ENCODE results near the gene GPR87. TPM values are rescaled to one million over a fixed set of nuclear protein-coding genes. Genes with fewer than 3 reads are reported as not detected.

Gene GPR87
- total RNA-seq (1 to 10 TPM in 1 of 2 experiments, under 1 TPM in 1; 0.61 to 1.2 TPM), polyA plus RNA-seq (not detected)

GRCh38 chr3:151316267-151316991 lies at the start of gene GPR87:
Gene GPR87, minus strand, starts transcription at chr3:151316820. Its CDS starts 16,720 bp downstream, at chr3:151300100.
- H3K36me3 Mint-ChIP-seq = no peaks in the 10 kb centered on the region
- no peaks in the 10 kb centered on the region for H3K9me3 Mint-ChIP-seq
- ChIA-PET CTCF (no interaction called here), POLR2A (no interaction called here)
- peaks cover 0 to 5% (median 0%) of the 10 kb centered on the region in 3 donors for H3K4me1 Mint-ChIP-seq
- peaks cover 3 to 10% of the 10 kb centered on the region in 2 donors for H3K27me3 Mint-ChIP-seq
- no peak within 1 kb of the TSS for H3K27ac Mint-ChIP-seq
- H3K4me3 Mint-ChIP-seq = no peak within 1 kb of the TSS
- Histone ChIP-seq H3K36me3 (ENCODE audit: insufficient read depth, low read length) (no peaks in the 10 kb centered on the region), H3K27me3 (ENCODE audit: insufficient read depth, low read length, poor library complexity, severe bottlenecking) (no peaks in the 10 kb centered on the region), H3K27ac (ENCODE audit: low read depth, low read length) (no peak within 1 kb of the TSS), H3K9me3 (ENCODE audit: low read length) (no peaks in the 10 kb centered on the region), H3K4me3 (ENCODE audit: low read length) (no peak within 1 kb of the TSS), H3K4me1 (ENCODE audit: insufficient read depth, low read length) (no peaks in the 10 kb centered on the region)
- DNase-seq = no peak

GRCh38 chr3:151362751-151363174 lies 46.1 kb upstream of the GPR87 start:
- Histone ChIP-seq H3K36me3 (ENCODE audit: insufficient read depth, low read length) (no peaks in the 10 kb centered on the region), H3K9me3 (ENCODE audit: low read length) (no peaks in the 10 kb centered on the region), H3K4me1 (ENCODE audit: insufficient read depth, low read length) (no peaks in the 10 kb centered on the region), H3K27ac (ENCODE audit: low read depth, low read length) (no peak overlapping the region), H3K4me3 (ENCODE audit: low read length) (no peak overlapping the region), H3K27me3 (ENCODE audit: insufficient read depth, low read length, poor library complexity, severe bottlenecking) (no peaks in the 10 kb centered on the region)
- DNase-seq = no peak
- H3K9me3 Mint-ChIP-seq = no peaks in the 10 kb centered on the region
- no peaks in the 10 kb centered on the region for H3K4me1 Mint-ChIP-seq
- peaks cover 0 to 8% of the 10 kb centered on the region in 2 donors for H3K27me3 Mint-ChIP-seq
- H3K27ac Mint-ChIP-seq = no peak overlapping the region
- no peak overlapping the region for H3K4me3 Mint-ChIP-seq
- ChIA-PET CTCF (no interaction called here), POLR2A (no interaction called here)
- H3K36me3 Mint-ChIP-seq = no peaks in the 10 kb centered on the region

- Mint-ChIP-seq H3K4me1 (no peaks in the 10 kb centered on the region), H3K27me3 (peaks cover 0 to 10% of the 10 kb centered on the region in 2 donors), H3K9me3 (no peaks in the 10 kb centered on the region), H3K4me3 (no peak overlapping the region), H3K36me3 (no peaks in the 10 kb centered on the region), H3K27ac (no peak overlapping the region)
- DNase-seq = no peak
- ChIA-PET CTCF (no interaction called here), POLR2A (no interaction called here)
- Histone ChIP-seq H3K4me3 (ENCODE audit: low read length) (no peak overlapping the region), H3K4me1 (ENCODE audit: insufficient read depth, low read length) (no peaks in the 10 kb centered on the region), H3K9me3 (ENCODE audit: low read length) (no peaks in the 10 kb centered on the region), H3K27me3 (ENCODE audit: insufficient read depth, low read length, poor library complexity, severe bottlenecking) (no peaks in the 10 kb centered on the region), H3K27ac (ENCODE audit: low read depth, low read length) (no peak overlapping the region), H3K36me3 (ENCODE audit: insufficient read depth, low read length) (no peaks in the 10 kb centered on the region)
These were observed 40.8 kb upstream of the GPR87 start for GRCh38 chr3:151357463-151357850.

GRCh38 chr3:151356794-151357462 lies 40.3 kb upstream of the GPR87 start:
- H3K4me1 ChIP-seq (ENCODE audit: insufficient read depth, low read length) = no peaks in the 10 kb centered on the region
- H3K36me3 ChIP-seq (ENCODE audit: insufficient read depth, low read length) = no peaks in the 10 kb centered on the region
- CTCF ChIA-PET = no interaction called here
- Mint-ChIP-seq H3K4me1 (no peaks in the 10 kb centered on the region), H3K36me3 (no peaks in the 10 kb centered on the region), H3K9me3 (no peaks in the 10 kb centered on the region), H3K27ac (peak overlapping the region in 1 of 8 donors; percentile 14), H3K27me3 (peaks cover 0 to 16% of the 10 kb centered on the region in 2 donors), H3K4me3 (no peak overlapping the region)
- no peaks in the 10 kb centered on the region for H3K27me3 ChIP-seq (ENCODE audit: insufficient read depth, low read length, poor library complexity, severe bottlenecking)
- no peaks in the 10 kb centered on the region for H3K9me3 ChIP-seq (ENCODE audit: low read length)
- H3K27ac ChIP-seq (ENCODE audit: low read depth, low read length) = no peak overlapping the region
- no peak for DNase-seq
- POLR2A ChIA-PET = no interaction called here
- H3K4me3 ChIP-seq (ENCODE audit: low read length) = no peak overlapping the region

- Histone ChIP-seq H3K27me3 (ENCODE audit: insufficient read depth, low read length, poor library complexity, severe bottlenecking) (no peaks in the 10 kb centered on the region), H3K27ac (ENCODE audit: low read depth, low read length) (no peak overlapping the region), H3K36me3 (ENCODE audit: insufficient read depth, low read length) (no peaks in the 10 kb centered on the region), H3K4me1 (ENCODE audit: insufficient read depth, low read length) (no peaks in the 10 kb centered on the region), H3K4me3 (ENCODE audit: low read length) (no peak overlapping the region), H3K9me3 (ENCODE audit: low read length) (no peaks in the 10 kb centered on the region)
- POLR2A ChIA-PET = no interaction called here
- Mint-ChIP-seq H3K4me3 (no peak overlapping the region), H3K4me1 (peaks cover 0 to 3% (median under 1%) of the 10 kb centered on the region in 3 donors), H3K27ac (no peak overlapping the region), H3K9me3 (no peaks in the 10 kb centered on the region), H3K36me3 (no peaks in the 10 kb centered on the region), H3K27me3 (peaks cover 6 to 59% of the 10 kb centered on the region in 2 donors)
- CTCF ChIA-PET = no interaction called here
- DNase-seq = no peak
These were observed 35.0 kb upstream of the GPR87 start for GRCh38 chr3:151351648-151352047.

- Mint-ChIP-seq H3K9me3 (no peaks in the 10 kb centered on the region), H3K4me3 (no peak overlapping the region), H3K4me1 (peaks cover 4 to 7% (median 5%) of the 10 kb centered on the region in 3 donors), H3K36me3 (no peaks in the 10 kb centered on the region), H3K27me3 (peaks cover 9 to 63% of the 10 kb centered on the region in 2 donors), H3K27ac (no peak overlapping the region)
- Histone ChIP-seq H3K27ac (ENCODE audit: low read depth, low read length) (no peak overlapping the region), H3K27me3 (ENCODE audit: insufficient read depth, low read length, poor library complexity, severe bottlenecking) (no peaks in the 10 kb centered on the region), H3K4me3 (ENCODE audit: low read length) (no peak overlapping the region), H3K9me3 (ENCODE audit: low read length) (no peaks in the 10 kb centered on the region), H3K4me1 (ENCODE audit: insufficient read depth, low read length) (no peaks in the 10 kb centered on the region), H3K36me3 (ENCODE audit: insufficient read depth, low read length) (no peaks in the 10 kb centered on the region)
- ChIA-PET CTCF (no interaction called here), POLR2A (no interaction called here)
- no peak for DNase-seq
These were observed 34.6 kb upstream of the GPR87 start for GRCh38 chr3:151351219-151351618.

- Histone ChIP-seq H3K4me1 (ENCODE audit: insufficient read depth, low read length) (no peaks in the 10 kb centered on the region), H3K36me3 (ENCODE audit: insufficient read depth, low read length) (no peaks in the 10 kb centered on the region), H3K27me3 (ENCODE audit: insufficient read depth, low read length, poor library complexity, severe bottlenecking) (no peaks in the 10 kb centered on the region), H3K4me3 (ENCODE audit: low read length) (no peak overlapping the region), H3K27ac (ENCODE audit: low read depth, low read length) (no peak overlapping the region), H3K9me3 (ENCODE audit: low read length) (no peaks in the 10 kb centered on the region)
- Mint-ChIP-seq H3K4me1 (peaks cover 10 to 12% (median 10%) of the 10 kb centered on the region in 3 donors), H3K4me3 (no peak overlapping the region), H3K27ac (no peak overlapping the region), H3K36me3 (no peaks in the 10 kb centered on the region), H3K27me3 (peaks cover 9 to 69% of the 10 kb centered on the region in 2 donors), H3K9me3 (no peaks in the 10 kb centered on the region)
- POLR2A ChIA-PET = no interaction called here
- CTCF ChIA-PET = no interaction called here
- no peak for DNase-seq
These were observed 34.0 kb upstream of the GPR87 start for GRCh38 chr3:151350656-151351055.

- Mint-ChIP-seq H3K27me3 (peaks cover 14 to 79% of the 10 kb centered on the region in 2 donors), H3K27ac (no peak overlapping the region), H3K36me3 (no peaks in the 10 kb centered on the region), H3K4me3 (peak overlapping the region in 1 of 7 donors; percentile 15), H3K9me3 (no peaks in the 10 kb centered on the region), H3K4me1 (peaks cover 10 to 12% (median 10%) of the 10 kb centered on the region in 3 donors)
- Histone ChIP-seq H3K36me3 (ENCODE audit: insufficient read depth, low read length) (no peaks in the 10 kb centered on the region), H3K4me1 (ENCODE audit: insufficient read depth, low read length) (no peaks in the 10 kb centered on the region), H3K9me3 (ENCODE audit: low read length) (no peaks in the 10 kb centered on the region), H3K4me3 (ENCODE audit: low read length) (no peak overlapping the region), H3K27me3 (ENCODE audit: insufficient read depth, low read length, poor library complexity, severe bottlenecking) (no peaks in the 10 kb centered on the region), H3K27ac (ENCODE audit: low read depth, low read length) (no peak overlapping the region)
- POLR2A ChIA-PET = no interaction called here
- DNase-seq = no peak
- CTCF ChIA-PET = no interaction called here
These were observed 30.8 kb upstream of the GPR87 start for GRCh38 chr3:151347432-151347831.
